ENCODE data around the gene ELF1.

The ELF1 gene

GRCh38 chr13:41008349-41008980, 10.7 kb downstream of the ELF1 start:
- H3K4me1 ChIP-seq = no peaks in the 10 kb centered on the region
- H3K36me3 ChIP-seq (replicated peaks) = no peaks in the 10 kb centered on the region
- H3K9me3 ChIP-seq = no peaks in the 10 kb centered on the region
- in situ Hi-C loops (cut with MboI; ENCODE audit: low sequenced_read_pairs) = no loop called here
- H3K4me3 ChIP-seq = no peak overlapping the region
- DNase-seq (ENCODE audit: low spot score in 2 of 2) = no peak
- H3K27me3 ChIP-seq (ENCODE audit: low read depth) = peaks cover 4% of the 10 kb centered on the region; the same call in 1 of the 2 replicates

GRCh38 chr13:41007744-41008128, 11.4 kb downstream of the ELF1 start:
- no peak for DNase-seq (ENCODE audit: low spot score in 2 of 2)
- in situ Hi-C loops (cut with MboI; ENCODE audit: low sequenced_read_pairs) = no loop called here
- Histone ChIP-seq H3K36me3 (replicated peaks) (no peaks in the 10 kb centered on the region), H3K4me3 (no peak overlapping the region), H3K4me1 (no peaks in the 10 kb centered on the region), H3K9me3 (no peaks in the 10 kb centered on the region), H3K27me3 (ENCODE audit: low read depth) (peaks cover 4% of the 10 kb centered on the region; the same call in 1 of the 2 replicates)

- Histone ChIP-seq H3K9me3 (no peaks in the 10 kb centered on the region), H3K4me3 (no peak overlapping the region), H3K36me3 (replicated peaks) (no peaks in the 10 kb centered on the region), H3K27me3 (ENCODE audit: low read depth) (peaks cover 4% of the 10 kb centered on the region; the same call in 1 of the 2 replicates), H3K4me1 (no peaks in the 10 kb centered on the region)
- in situ Hi-C loops (cut with MboI; ENCODE audit: low sequenced_read_pairs) = no loop called here
- DNase-seq (ENCODE audit: low spot score in 2 of 2) = no peak
Observed at GRCh38 chr13:41006978-41007743, 12.0 kb downstream of the ELF1 start.

GRCh38 chr13:41006306-41006705, 12.8 kb downstream of the ELF1 start:
- no peaks in the 10 kb centered on the region for H3K4me1 ChIP-seq
- in situ Hi-C loops (cut with MboI; ENCODE audit: low sequenced_read_pairs) = no loop called here
- H3K36me3 ChIP-seq (replicated peaks) = no peaks in the 10 kb centered on the region
- peaks cover 4% of the 10 kb centered on the region; the same call in 1 of the 2 replicates for H3K27me3 ChIP-seq (ENCODE audit: low read depth)
- no peak for DNase-seq (ENCODE audit: low spot score in 2 of 2)
- H3K9me3 ChIP-seq = no peaks in the 10 kb centered on the region
- H3K4me3 ChIP-seq = no peak overlapping the region

- H3K27me3 ChIP-seq (ENCODE audit: low read depth) = peaks cover 4% of the 10 kb centered on the region; the same call in 1 of the 2 replicates
- H3K36me3 ChIP-seq (replicated peaks) = no peaks in the 10 kb centered on the region
- H3K4me3 ChIP-seq = no peak overlapping the region
- H3K4me1 ChIP-seq = no peaks in the 10 kb centered on the region
- DNase-seq (ENCODE audit: low spot score in 2 of 2) = no peak
- in situ Hi-C loops (cut with MboI; ENCODE audit: low sequenced_read_pairs) = no loop called here
- no peaks in the 10 kb centered on the region for H3K9me3 ChIP-seq
Observed at GRCh38 chr13:41005704-41006103, 13.4 kb downstream of the ELF1 start.

- Histone ChIP-seq H3K9me3 (no peaks in the 10 kb centered on the region), H3K4me3 (no peak overlapping the region), H3K36me3 (replicated peaks) (no peaks in the 10 kb centered on the region), H3K27me3 (ENCODE audit: low read depth) (peaks cover 4% of the 10 kb centered on the region; the same call in 1 of the 2 replicates), H3K4me1 (no peaks in the 10 kb centered on the region)
- DNase-seq (ENCODE audit: low spot score in 2 of 2) = no peak
- in situ Hi-C loops (cut with MboI; ENCODE audit: low sequenced_read_pairs) = no loop called here
Observed at GRCh38 chr13:41004875-41005693, 14.0 kb downstream of the ELF1 start.

- no peaks in the 10 kb centered on the region for H3K4me1 ChIP-seq
- peaks cover 4% of the 10 kb centered on the region; the same call in 1 of the 2 replicates for H3K27me3 ChIP-seq (ENCODE audit: low read depth)
- no peaks in the 10 kb centered on the region for H3K36me3 ChIP-seq (replicated peaks)
- no peaks in the 10 kb centered on the region for H3K9me3 ChIP-seq
- no peak for DNase-seq (ENCODE audit: low spot score in 2 of 2)
- in situ Hi-C loops (cut with MboI; ENCODE audit: low sequenced_read_pairs) = no loop called here
- H3K4me3 ChIP-seq = no peak overlapping the region
Observed at GRCh38 chr13:41002606-41003005, 16.5 kb downstream of the ELF1 start.

GRCh38 chr13:41001695-41002094, 17.4 kb downstream of the ELF1 start:
- Histone ChIP-seq H3K4me1 (no peaks in the 10 kb centered on the region), H3K4me3 (no peak overlapping the region), H3K27me3 (ENCODE audit: low read depth) (peaks cover 4% of the 10 kb centered on the region; the same call in 1 of the 2 replicates), H3K36me3 (replicated peaks) (no peaks in the 10 kb centered on the region), H3K9me3 (no peaks in the 10 kb centered on the region)
- in situ Hi-C loops (cut with MboI; ENCODE audit: low sequenced_read_pairs) = no loop called here
- DNase-seq (ENCODE audit: low spot score in 2 of 2) = no peak

- no peak overlapping the region for H3K4me3 ChIP-seq
- H3K4me1 ChIP-seq = no peaks in the 10 kb centered on the region
- in situ Hi-C loops (cut with MboI; ENCODE audit: low sequenced_read_pairs) = no loop called here
- no peak for DNase-seq (ENCODE audit: low spot score in 2 of 2)
- no peaks in the 10 kb centered on the region for H3K9me3 ChIP-seq
- no peaks in the 10 kb centered on the region for H3K36me3 ChIP-seq (replicated peaks)
- H3K27me3 ChIP-seq (ENCODE audit: low read depth) = no peaks in the 10 kb centered on the region
Observed at GRCh38 chr13:40999416-40999815, 19.7 kb downstream of the ELF1 start.

- Histone ChIP-seq H3K36me3 (replicated peaks) (no peaks in the 10 kb centered on the region), H3K27me3 (ENCODE audit: low read depth) (no peaks in the 10 kb centered on the region), H3K9me3 (no peaks in the 10 kb centered on the region), H3K4me3 (no peak overlapping the region), H3K4me1 (no peaks in the 10 kb centered on the region)
- in situ Hi-C loops (cut with MboI; ENCODE audit: low sequenced_read_pairs) = no loop called here
- DNase-seq (ENCODE audit: low spot score in 2 of 2) = no peak
Observed at GRCh38 chr13:40996426-40997092, 22.6 kb downstream of the ELF1 start.

GRCh38 chr13:40995997-40996396, 23.1 kb downstream of the ELF1 start:
- Histone ChIP-seq H3K27me3 (ENCODE audit: low read depth) (no peaks in the 10 kb centered on the region), H3K4me1 (no peaks in the 10 kb centered on the region), H3K4me3 (no peak overlapping the region), H3K36me3 (replicated peaks) (no peaks in the 10 kb centered on the region), H3K9me3 (no peaks in the 10 kb centered on the region)
- in situ Hi-C loops (cut with MboI; ENCODE audit: low sequenced_read_pairs) = no loop called here
- no peak for DNase-seq (ENCODE audit: low spot score in 2 of 2)

GRCh38 chr13:40994581-40995230, 24.4 kb downstream of the ELF1 start:
- Histone ChIP-seq H3K4me1 (no peaks in the 10 kb centered on the region), H3K4me3 (no peak overlapping the region), H3K27me3 (ENCODE audit: low read depth) (no peaks in the 10 kb centered on the region), H3K36me3 (replicated peaks) (no peaks in the 10 kb centered on the region), H3K9me3 (no peaks in the 10 kb centered on the region)
- in situ Hi-C loops (cut with MboI; ENCODE audit: low sequenced_read_pairs) = no loop called here
- no peak for DNase-seq (ENCODE audit: low spot score in 2 of 2)

GRCh38 chr13:40993987-40994386, 25.1 kb downstream of the ELF1 start:
- no peaks in the 10 kb centered on the region for H3K9me3 ChIP-seq
- in situ Hi-C loops (cut with MboI; ENCODE audit: low sequenced_read_pairs) = no loop called here
- DNase-seq (ENCODE audit: low spot score in 2 of 2) = no peak
- no peaks in the 10 kb centered on the region for H3K36me3 ChIP-seq (replicated peaks)
- no peaks in the 10 kb centered on the region for H3K27me3 ChIP-seq (ENCODE audit: low read depth)
- no peaks in the 10 kb centered on the region for H3K4me1 ChIP-seq
- no peak overlapping the region for H3K4me3 ChIP-seq

Data from HAP-1 (cell line).